ENCODE measurements around the gene SPNS2.

SPNS2 gene

DNA sequence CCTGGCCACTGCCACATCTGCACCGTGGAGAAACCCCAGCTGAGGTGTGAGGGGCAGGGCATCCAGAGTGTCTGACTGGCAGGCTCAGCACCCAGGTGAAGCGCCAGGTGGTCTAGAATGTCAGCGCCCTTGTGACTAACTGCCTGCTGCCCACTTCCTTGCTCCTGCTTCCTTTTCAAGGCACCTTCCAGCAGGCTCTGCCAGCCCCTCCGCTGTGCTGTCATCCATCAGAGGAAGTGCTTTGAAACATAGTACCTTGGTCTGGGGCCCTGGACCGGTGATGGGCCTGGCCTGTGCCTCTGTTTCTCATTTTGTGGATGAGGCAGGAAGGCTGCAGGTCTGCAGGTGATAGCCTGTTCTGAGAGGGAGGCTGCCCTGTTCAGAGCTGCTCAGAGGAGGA, 5.5 kb downstream of the SPNS2 start:
- FAIRE-seq: no peak

- FAIRE-seq: no peak
Measured at GRCh38 chr17:4505187-4505586, 6.5 kb downstream of the SPNS2 start.

- no peak for FAIRE-seq
Measured at GRCh38 chr17:4506175-4506813, 7.6 kb downstream of the SPNS2 start.

GRCh38 chr17:4506892-4507291, 8.2 kb downstream of the SPNS2 start:
- FAIRE-seq: no peak

GRCh38 chr17:4507361-4508111, 8.9 kb downstream of the SPNS2 start:
- no peak for FAIRE-seq

- FAIRE-seq: no peak
Measured at GRCh38 chr17:4508207-4508606, 9.5 kb downstream of the SPNS2 start.

- FAIRE-seq: no peak
Measured at GRCh38 chr17:4509401-4509800, 10.7 kb downstream of the SPNS2 start.

DNA sequence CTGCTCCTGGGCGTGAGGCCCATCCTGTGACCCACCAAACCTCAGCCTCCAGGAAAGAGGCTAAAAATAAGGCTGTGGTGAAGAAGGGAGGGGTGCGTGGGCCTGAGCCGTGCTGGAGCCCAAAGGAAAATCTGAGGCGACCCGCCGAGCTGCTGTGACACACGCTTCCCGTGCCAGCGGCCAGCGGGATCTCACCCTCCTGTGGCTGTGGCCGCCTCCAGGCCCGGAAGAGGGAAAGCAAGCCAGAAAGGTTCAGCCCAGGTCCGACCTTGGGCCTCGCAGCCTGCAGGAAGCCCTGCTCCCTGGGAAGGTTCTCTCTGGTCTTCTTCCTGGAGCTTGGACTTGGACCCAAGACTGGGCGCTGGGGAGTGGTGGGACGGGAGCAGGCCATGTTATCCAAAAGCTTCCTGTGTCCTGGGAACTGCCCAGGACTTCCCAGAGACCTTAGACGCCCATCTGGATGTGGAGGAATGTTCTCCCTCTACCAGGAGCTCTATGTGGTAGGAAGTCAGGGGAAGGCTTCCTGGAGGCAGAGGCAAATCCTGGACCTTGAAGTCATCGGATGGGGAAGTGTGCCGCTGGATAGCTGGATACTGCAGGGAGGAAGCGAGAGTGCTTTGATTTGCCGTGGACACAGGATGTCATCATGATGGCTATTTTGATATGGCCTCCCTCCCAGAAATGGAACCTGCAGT, 11.4 kb downstream of the SPNS2 start:
- FAIRE-seq: no peak

- no peak for FAIRE-seq
Measured at GRCh38 chr17:4510618-4510941, 11.9 kb downstream of the SPNS2 start.

DNA sequence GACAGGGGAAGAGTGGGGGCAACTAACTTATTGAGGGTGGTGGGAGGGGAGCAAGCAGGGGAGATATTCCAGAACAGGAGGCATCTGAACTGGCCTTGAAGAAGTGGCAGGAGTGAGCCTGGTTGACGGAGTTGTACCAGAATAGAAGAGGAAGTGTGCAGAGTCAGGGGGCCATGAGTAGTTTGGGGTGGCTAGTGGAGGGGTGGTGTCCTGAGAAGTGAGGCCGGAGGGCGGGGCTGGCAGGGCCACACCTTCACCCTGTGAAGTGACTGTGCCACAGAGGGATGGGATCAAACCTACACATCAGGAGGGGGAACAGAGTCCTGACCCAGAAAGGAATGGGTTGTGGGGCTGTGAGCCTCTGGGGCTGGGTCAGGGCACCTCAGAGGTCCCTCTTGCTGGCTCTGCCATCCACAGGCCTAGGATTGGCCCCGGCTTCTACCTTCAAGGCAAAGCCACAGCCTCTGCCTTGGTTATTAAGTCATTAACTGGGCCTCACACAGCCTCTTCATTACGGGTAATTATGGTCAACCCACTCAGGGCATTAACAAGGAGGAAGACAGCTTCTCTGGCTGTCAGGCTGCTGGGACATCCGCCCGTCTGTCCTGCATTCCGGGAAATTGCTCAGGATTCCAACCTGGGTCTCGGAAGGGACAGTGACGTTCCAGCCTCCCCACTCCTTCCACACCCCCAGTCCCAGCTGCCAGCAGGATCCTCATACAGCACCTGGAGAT, 12.7 kb downstream of the SPNS2 start:
- no peak for FAIRE-seq

- FAIRE-seq: no peak
Measured at GRCh38 chr17:4512156-4513112, 13.8 kb downstream of the SPNS2 start.

GRCh38 chr17:4513113-4514032, 14.7 kb downstream of the SPNS2 start:
- no peak for FAIRE-seq

GRCh38 chr17:4514206-4514605, 15.5 kb downstream of the SPNS2 start:
- no peak for FAIRE-seq

GRCh38 chr17:4514779-4515178, 16.1 kb downstream of the SPNS2 start:
- no peak for FAIRE-seq

- no peak for FAIRE-seq
Measured at GRCh38 chr17:4515501-4515900, 16.8 kb downstream of the SPNS2 start.

DNA sequence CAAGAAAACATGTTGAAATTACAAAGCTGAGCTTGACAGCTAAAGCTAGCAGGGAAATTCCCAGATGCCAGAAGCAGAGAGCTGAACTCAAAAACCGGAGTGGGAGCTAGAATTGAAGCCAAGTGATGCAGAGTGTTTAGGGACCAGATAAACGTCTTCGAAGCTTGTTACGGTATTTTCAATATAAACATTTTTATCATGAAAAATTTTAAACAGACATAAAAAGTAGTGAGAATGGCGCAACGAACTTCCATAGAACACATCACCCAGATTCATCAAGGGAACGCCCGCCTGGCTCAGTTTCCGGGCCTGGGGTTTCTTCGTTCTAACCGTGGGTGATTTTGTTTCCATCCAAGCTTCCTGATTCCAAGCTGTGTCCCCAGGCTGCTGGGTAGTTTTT, 18.1 kb downstream of the SPNS2 start:
- FAIRE-seq: no peak

DNA sequence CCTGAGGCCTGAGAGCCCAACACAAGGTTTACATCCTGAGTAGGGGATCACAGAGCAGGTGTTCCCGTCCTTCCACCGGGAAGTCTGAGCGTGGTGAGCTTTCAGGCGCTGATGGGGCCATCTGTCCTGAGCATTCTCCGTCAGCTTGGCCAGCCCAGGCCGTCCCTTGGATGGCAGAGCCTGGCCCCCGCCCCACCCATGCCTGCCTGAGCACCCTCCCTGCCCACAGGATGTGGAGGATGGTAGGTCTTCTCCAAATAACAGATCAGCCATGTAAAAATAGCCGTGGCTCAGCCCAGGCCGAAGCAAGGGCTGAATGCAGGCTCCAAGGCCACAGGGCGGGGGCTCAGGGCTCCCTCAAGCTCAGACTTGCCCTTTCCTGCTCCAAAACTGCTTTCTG, 20.2 kb downstream of the SPNS2 start:
- no peak for FAIRE-seq

- no peak for FAIRE-seq
Measured at GRCh38 chr17:4519361-4519788, 20.7 kb downstream of the SPNS2 start.

DNA sequence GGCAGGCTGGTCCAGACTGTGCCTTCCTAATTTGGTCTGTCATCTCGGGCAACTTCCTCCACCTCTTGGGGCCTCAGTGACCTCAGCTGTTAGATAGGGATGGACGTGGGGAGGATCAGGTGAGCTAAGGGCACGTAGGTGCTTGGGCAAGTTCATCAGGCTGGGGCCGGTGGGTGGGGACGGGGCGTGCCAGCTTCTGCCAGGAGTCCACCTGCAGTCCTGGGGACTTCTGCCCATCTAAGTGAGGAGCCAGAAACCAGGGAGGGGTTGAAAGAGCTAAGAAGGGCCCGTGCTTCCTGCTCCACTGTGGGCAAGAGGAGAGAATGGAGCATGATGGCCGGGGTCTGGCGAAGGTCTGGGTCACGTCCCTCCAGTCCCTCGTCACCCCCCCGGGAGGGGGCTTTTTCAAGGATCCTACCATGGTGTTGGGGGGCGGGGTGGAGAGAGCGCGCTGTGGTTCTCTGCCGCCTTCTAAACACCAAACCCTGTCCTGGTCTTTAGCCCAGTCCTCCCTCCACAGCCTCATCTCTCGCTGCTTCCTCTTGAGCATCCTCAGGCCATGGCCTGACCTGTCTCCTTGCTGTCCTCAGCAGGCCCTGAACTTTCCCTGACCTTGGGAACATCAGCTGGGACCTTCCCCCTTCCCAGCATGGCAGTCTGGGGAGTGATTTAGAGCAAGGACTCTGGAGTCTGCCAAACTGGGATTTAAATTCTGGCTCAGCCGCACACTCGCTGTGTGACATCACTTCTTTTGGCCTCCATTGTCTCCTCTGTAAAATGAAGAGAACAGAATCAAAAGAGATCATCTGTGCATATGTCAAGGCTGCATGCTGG, 21.6 kb downstream of the SPNS2 start:
- no peak for FAIRE-seq
